Cardiac fibroblast (primary cell): ENCODE data around the gene EYS.

ENCODE experiments used
- DNase-seq, 2 donors: peaks; one replicate each; pipeline versions ENCODE4 v3.0.0 to v3.0.0-alpha.2; 2010; ENCODE audit warnings: low read depth in 2 of 2
- H3K4me3 ChIP-seq, 2 donors: replicated peaks in 1 of 2; 1 replicate in 1 of 2; 2 replicates in 1 of 2; pipeline ENCODE4 v1.5.1; 2011; ENCODE audit warnings: low read depth in 2 of 2, low read length in 2 of 2, mild to moderate bottlenecking in 2 of 2, moderate library complexity in 1 of 2
- TF ChIP-seq, protein P1 (sequence below): IDR thresholded peaks from one replicate; pipeline ENCODE4 v1.5.1; 2011; ENCODE audit warnings: low read depth, mild to moderate bottlenecking, low read length, inconsistent platforms

EYS gene

GRCh38 chr6:64090352-64090751, 1616.7 kb downstream of the EYS start:
- no peak overlapping the region for H3K4me3 ChIP-seq
- TF ChIP-seq, protein P1, sequence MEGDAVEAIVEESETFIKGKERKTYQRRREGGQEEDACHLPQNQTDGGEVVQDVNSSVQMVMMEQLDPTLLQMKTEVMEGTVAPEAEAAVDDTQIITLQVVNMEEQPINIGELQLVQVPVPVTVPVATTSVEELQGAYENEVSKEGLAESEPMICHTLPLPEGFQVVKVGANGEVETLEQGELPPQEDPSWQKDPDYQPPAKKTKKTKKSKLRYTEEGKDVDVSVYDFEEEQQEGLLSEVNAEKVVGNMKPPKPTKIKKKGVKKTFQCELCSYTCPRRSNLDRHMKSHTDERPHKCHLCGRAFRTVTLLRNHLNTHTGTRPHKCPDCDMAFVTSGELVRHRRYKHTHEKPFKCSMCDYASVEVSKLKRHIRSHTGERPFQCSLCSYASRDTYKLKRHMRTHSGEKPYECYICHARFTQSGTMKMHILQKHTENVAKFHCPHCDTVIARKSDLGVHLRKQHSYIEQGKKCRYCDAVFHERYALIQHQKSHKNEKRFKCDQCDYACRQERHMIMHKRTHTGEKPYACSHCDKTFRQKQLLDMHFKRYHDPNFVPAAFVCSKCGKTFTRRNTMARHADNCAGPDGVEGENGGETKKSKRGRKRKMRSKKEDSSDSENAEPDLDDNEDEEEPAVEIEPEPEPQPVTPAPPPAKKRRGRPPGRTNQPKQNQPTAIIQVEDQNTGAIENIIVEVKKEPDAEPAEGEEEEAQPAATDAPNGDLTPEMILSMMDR = no peak
- peak in 1 of 2 donors; percentile 5 for DNase-seq

DNA sequence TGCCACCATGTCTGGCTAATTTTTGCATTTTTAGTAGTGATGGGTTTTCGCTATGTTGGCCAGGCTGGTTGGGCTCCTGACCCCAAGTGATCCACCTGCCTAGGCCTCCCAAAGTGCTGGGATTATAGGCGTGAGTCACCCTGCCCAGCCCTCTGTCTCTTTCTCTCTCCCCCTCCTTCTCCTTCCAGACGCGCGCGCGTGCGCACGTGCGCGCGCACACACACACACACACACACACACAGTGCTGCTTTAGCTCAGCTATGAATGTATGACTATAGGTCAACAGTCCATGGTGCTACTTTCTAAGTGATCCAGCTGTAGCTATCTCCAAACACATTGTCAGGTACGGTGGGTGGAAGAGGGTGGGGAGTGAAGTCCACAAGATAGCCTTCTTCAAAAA, 1621.9 kb downstream of the EYS start:
- TF ChIP-seq, protein P1 = no peak
- no peak for DNase-seq
- no peak overlapping the region for H3K4me3 ChIP-seq

- no peak overlapping the region for H3K4me3 ChIP-seq
- DNase-seq = no peak
- TF ChIP-seq, protein P1 = no peak
Observed at GRCh38 chr6:64084185-64084663, 1622.8 kb downstream of the EYS start.

GRCh38 chr6:64083261-64083660, 1623.8 kb downstream of the EYS start:
- TF ChIP-seq, protein P1 = no peak
- no peak for DNase-seq
- H3K4me3 ChIP-seq = no peak overlapping the region

GRCh38 chr6:64081453-64081852, 1625.6 kb downstream of the EYS start:
- no peak for DNase-seq
- no peak overlapping the region for H3K4me3 ChIP-seq
- TF ChIP-seq, protein P1 = no peak

DNA sequence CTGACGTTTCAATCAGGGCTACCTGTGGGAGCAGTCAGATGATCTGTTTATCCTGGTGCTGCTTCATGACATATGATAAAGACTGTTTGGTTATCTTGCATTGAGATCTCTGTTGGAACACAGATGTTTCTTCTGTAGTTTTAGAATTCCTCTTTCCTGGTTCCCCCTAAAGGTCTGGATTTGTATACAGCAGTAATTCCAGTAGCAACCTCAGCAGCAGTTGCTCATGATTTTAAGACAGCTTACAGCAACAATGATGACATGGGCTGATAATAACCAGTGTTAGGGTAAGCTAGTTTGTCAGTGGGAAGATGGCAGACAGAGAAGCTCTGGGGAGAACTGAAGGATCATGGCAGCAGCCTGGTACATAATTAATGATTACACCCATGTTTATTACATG, 1632.0 kb downstream of the EYS start:
- DNase-seq = no peak
- no peak overlapping the region for H3K4me3 ChIP-seq
- TF ChIP-seq, protein P1 = no peak

GRCh38 chr6:64072686-64073085, 1634.3 kb downstream of the EYS start:
- H3K4me3 ChIP-seq = no peak overlapping the region
- DNase-seq = no peak
- TF ChIP-seq, protein P1 = no peak
